Measurements from ENCODE around the gene TPX2.

Gene TPX2

DNA sequence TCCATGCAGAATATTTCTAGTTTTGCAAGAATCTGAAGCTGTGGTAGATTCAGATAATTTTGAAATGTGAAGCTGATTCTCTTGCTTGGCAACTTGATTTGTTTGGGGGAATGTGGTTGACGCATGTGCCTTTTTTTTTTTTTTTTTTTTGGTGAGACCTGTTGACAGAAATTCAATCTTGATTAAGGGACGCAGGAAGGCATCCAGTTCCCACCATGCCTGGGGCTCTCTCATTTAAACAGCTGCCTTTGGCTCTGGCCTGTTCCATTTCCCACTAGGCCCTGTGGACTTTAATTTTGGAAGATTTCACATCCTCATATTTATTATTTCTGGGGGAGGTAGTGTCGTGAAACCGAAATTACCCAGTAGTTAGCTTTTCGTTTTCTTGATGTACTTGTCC is 8.6 kb downstream of the TPX2 start (continued):
- TF ChIP-seq, protein P1, sequence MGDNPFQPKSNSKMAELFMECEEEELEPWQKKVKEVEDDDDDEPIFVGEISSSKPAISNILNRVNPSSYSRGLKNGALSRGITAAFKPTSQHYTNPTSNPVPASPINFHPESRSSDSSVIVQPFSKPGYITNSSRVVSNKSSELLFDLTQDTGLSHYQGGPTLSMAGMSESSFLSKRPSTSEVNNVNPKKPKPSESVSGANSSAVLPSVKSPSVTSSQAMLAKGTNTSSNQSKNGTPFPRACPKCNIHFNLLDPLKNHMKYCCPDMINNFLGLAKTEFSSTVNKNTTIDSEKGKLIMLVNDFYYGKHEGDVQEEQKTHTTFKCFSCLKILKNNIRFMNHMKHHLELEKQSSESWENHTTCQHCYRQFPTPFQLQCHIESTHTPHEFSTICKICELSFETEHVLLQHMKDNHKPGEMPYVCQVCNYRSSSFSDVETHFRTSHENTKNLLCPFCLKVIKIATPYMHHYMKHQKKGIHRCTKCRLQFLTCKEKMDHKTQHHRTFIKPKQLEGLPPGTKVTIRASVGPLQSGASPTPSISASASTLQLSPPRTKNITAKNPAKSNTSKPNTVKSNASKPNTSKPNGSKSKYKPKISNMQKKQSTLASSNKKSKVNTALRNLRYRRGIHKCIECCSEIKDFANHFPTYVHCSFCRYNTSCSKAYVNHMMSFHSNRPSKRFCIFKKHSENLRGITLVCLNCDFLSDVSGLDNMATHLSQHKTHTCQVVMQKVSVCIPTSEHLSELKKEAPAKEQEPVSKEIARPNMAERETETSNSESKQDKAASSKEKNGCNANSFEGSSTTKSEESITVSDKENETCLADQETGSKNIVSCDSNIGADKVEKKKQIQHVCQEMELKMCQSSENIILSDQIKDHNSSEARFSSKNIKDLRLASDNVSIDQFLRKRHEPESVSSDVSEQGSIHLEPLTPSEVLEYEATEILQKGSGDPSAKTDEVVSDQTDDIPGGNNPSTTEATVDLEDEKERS (tag by site-specific recombination; IDR thresholded peaks at IDR 0.05) = no peak
- TF ChIP-seq TCF7L2 (IDR thresholded peaks at IDR 0.05; ENCODE audit: borderline replicate concordance, low read depth, low read length) (no peak), HOXD13 (CRISPR knock-in tag; IDR thresholded peaks at IDR 0.05; ENCODE audit: borderline replicate concordance) (no peak), RBAK (tag by site-specific recombination; IDR thresholded peaks at IDR 0.05) (no peak), ZNF311 (tag by site-specific recombination; IDR thresholded peaks at IDR 0.05; ENCODE audit: borderline replicate concordance) (no peak), SCRT2 (tag by site-specific recombination; IDR thresholded peaks at IDR 0.05) (peak; percentile 75), ZNF239 (tag by site-specific recombination; IDR thresholded peaks at IDR 0.05) (no peak), ZNF23 (tag by site-specific recombination; IDR thresholded peaks at IDR 0.05; ENCODE audit: borderline replicate concordance) (no peak), REPIN1 (tag by site-specific recombination; IDR thresholded peaks at IDR 0.05; ENCODE audit: low read depth) (no peak), FEZF1 (tag by site-specific recombination; IDR thresholded peaks at IDR 0.05) (peak; percentile 50), ZNF266 (tag by site-specific recombination; IDR thresholded peaks at IDR 0.05; ENCODE audit: low read depth) (no peak), ZNF184 (tag by site-specific recombination; IDR thresholded peaks at IDR 0.05) (no peak), OSR2 (tag by site-specific recombination; IDR thresholded peaks at IDR 0.05) (no peak), ZNF670 (tag by site-specific recombination; IDR thresholded peaks at IDR 0.05; ENCODE audit: low read depth) (no peak), ZNF324 (tag by site-specific recombination; IDR thresholded peaks at IDR 0.05) (no peak), ZNF16 (tag by site-specific recombination; IDR thresholded peaks at IDR 0.05; ENCODE audit: low read depth) (no peak), KLF9 (tag by site-specific recombination; IDR thresholded peaks at IDR 0.05; ENCODE audit: low read depth) (no peak), ZNF394 (tag by site-specific recombination; IDR thresholded peaks at IDR 0.05; ENCODE audit: borderline replicate concordance) (no peak), ZNF677 (tag by site-specific recombination; IDR thresholded peaks at IDR 0.05) (no peak)
- TF ChIP-seq, protein P2, sequence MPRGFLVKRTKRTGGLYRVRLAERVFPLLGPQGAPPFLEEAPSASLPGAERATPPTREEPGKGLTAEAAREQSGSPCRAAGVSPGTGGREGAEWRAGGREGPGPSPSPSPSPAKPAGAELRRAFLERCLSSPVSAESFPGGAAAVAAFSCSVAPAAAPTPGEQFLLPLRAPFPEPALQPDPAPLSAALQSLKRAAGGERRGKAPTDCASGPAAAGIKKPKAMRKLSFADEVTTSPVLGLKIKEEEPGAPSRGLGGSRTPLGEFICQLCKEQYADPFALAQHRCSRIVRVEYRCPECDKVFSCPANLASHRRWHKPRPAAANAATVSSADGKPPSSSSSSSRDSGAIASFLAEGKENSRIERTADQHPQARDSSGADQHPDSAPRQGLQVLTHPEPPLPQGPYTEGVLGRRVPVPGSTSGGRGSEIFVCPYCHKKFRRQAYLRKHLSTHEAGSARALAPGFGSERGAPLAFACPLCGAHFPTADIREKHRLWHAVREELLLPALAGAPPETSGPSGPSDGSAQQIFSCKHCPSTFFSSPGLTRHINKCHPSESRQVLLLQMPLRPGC (tag by site-specific recombination; IDR thresholded peaks at IDR 0.05) = peak; percentile 51; the same call in 1 of the 2 replicates
- TF ChIP-seq, protein P3, sequence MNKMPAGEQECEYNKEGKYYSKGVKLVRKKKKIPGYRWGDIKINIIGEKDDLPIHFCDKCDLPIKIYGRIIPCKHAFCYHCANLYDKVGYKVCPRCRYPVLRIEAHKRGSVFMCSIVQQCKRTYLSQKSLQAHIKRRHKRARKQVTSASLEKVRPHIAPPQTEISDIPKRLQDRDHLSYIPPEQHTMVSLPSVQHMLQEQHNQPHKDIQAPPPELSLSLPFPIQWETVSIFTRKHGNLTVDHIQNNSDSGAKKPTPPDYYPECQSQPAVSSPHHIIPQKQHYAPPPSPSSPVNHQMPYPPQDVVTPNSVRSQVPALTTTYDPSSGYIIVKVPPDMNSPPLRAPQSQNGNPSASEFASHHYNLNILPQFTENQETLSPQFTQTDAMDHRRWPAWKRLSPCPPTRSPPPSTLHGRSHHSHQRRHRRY (tag by site-specific recombination; IDR thresholded peaks at IDR 0.05) = no peak
- TF ChIP-seq, protein P4, sequence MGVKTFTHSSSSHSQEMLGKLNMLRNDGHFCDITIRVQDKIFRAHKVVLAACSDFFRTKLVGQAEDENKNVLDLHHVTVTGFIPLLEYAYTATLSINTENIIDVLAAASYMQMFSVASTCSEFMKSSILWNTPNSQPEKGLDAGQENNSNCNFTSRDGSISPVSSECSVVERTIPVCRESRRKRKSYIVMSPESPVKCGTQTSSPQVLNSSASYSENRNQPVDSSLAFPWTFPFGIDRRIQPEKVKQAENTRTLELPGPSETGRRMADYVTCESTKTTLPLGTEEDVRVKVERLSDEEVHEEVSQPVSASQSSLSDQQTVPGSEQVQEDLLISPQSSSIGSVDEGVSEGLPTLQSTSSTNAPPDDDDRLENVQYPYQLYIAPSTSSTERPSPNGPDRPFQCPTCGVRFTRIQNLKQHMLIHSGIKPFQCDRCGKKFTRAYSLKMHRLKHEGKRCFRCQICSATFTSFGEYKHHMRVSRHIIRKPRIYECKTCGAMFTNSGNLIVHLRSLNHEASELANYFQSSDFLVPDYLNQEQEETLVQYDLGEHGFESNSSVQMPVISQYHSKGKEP (tag by site-specific recombination; IDR thresholded peaks at IDR 0.05) = 0 out of 2 replicates have a peak, but pooled peaks have one; percentile 4
- TF ChIP-seq, protein P5, sequence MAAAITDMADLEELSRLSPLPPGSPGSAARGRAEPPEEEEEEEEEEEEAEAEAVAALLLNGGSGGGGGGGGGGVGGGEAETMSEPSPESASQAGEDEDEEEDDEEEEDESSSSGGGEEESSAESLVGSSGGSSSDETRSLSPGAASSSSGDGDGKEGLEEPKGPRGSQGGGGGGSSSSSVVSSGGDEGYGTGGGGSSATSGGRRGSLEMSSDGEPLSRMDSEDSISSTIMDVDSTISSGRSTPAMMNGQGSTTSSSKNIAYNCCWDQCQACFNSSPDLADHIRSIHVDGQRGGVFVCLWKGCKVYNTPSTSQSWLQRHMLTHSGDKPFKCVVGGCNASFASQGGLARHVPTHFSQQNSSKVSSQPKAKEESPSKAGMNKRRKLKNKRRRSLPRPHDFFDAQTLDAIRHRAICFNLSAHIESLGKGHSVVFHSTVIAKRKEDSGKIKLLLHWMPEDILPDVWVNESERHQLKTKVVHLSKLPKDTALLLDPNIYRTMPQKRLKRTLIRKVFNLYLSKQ (tag by site-specific recombination; IDR thresholded peaks at IDR 0.05; ENCODE audit: borderline replicate concordance) = no peak
- TF ChIP-seq, protein P6, sequence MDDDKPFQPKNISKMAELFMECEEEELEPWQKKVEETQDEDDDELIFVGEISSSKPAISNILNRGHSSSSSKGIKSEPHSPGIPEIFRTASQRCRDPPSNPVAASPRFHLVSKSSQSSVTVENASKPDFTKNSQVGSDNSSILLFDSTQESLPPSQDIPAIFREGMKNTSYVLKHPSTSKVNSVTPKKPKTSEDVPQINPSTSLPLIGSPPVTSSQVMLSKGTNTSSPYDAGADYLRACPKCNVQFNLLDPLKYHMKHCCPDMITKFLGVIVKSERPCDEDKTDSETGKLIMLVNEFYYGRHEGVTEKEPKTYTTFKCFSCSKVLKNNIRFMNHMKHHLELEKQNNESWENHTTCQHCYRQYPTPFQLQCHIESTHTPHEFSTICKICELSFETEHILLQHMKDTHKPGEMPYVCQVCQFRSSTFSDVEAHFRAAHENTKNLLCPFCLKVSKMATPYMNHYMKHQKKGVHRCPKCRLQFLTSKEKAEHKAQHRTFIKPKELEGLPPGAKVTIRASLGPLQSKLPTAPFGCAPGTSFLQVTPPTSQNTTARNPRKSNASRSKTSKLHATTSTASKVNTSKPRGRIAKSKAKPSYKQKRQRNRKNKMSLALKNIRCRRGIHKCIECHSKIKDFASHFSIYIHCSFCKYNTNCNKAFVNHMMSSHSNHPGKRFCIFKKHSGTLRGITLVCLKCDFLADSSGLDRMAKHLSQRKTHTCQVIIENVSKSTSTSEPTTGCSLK (tag by site-specific recombination; IDR thresholded peaks at IDR 0.05) = no peak
- TF ChIP-seq, protein P7, sequence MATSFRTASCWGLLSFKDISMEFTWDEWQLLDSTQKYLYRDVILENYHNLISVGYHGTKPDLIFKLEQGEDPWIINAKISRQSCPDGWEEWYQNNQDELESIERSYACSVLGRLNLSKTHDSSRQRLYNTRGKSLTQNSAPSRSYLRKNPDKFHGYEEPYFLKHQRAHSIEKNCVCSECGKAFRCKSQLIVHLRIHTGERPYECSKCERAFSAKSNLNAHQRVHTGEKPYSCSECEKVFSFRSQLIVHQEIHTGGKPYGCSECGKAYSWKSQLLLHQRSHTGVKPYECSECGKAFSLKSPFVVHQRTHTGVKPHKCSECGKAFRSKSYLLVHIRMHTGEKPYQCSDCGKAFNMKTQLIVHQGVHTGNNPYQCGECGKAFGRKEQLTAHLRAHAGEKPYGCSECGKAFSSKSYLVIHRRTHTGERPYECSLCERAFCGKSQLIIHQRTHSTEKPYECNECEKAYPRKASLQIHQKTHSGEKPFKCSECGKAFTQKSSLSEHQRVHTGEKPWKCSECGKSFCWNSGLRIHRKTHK (tag by site-specific recombination; IDR thresholded peaks at IDR 0.05) = no peak
- TF ChIP-seq, protein P8, sequence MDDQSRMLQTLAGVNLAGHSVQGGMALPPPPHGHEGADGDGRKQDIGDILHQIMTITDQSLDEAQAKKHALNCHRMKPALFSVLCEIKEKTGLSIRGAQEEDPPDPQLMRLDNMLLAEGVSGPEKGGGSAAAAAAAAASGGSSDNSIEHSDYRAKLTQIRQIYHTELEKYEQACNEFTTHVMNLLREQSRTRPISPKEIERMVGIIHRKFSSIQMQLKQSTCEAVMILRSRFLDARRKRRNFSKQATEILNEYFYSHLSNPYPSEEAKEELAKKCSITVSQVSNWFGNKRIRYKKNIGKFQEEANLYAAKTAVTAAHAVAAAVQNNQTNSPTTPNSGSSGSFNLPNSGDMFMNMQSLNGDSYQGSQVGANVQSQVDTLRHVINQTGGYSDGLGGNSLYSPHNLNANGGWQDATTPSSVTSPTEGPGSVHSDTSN (CRISPR knock-in tag; IDR thresholded peaks at IDR 0.05) = no peak
